GM12864 (cell line): ENCODE data around the gene ABLIM2.

Source experiments
- DNase-seq: peaks from one replicate; pipeline ENCODE4 v3.0.0-alpha.2; 2011; ENCODE audit warnings: low read depth
- H3K4me3 ChIP-seq: 2 replicates; pipeline ENCODE4 v1.5.1; 2011; ENCODE audit warnings: mild to moderate bottlenecking, low read depth, low read length, control low read depth
- CTCF ChIP-seq: IDR thresholded peaks from 2 replicates; pipeline ENCODE4 v1.5.1; 2011; ENCODE audit warnings: low read depth, mild to moderate bottlenecking, moderate library complexity, low read length, control low read depth, inconsistent platforms; ENCODE audit errors: missing control alignments

Gene ABLIM2

GRCh38 chr4:8163026-8163425, 4.4 kb upstream of the ABLIM2 start:
- no peak for DNase-seq
- no peak for TF ChIP-seq CTCF

GRCh38 chr4:8162625-8163024, 4.0 kb upstream of the ABLIM2 start:
- DNase-seq: no peak
- no peak for TF ChIP-seq CTCF
- no peak overlapping the region for H3K4me3 ChIP-seq

More at GRCh38 chr4:8163026-8163425, 4.4 kb upstream of the ABLIM2 start:
- H3K4me3 ChIP-seq: no peak overlapping the region

- no peak for TF ChIP-seq CTCF
- DNase-seq: no peak
- no peak overlapping the region for H3K4me3 ChIP-seq
Measured at GRCh38 chr4:8160572-8160971, 2.0 kb upstream of the ABLIM2 start.

GRCh38 chr4:8160233-8160560, 1.6 kb upstream of the ABLIM2 start:
- no peak for DNase-seq
- TF ChIP-seq CTCF: no peak
- H3K4me3 ChIP-seq: no peak overlapping the region

- H3K4me3 ChIP-seq: peak overlapping the region; percentile 62
- no peak for DNase-seq
- no peak for TF ChIP-seq CTCF
Measured at GRCh38 chr4:8159537-8160232, 1.1 kb upstream of the ABLIM2 start.

GRCh38 chr4:8157944-8158709, 486 bp downstream of the ABLIM2 start:
- no peak for DNase-seq
- H3K4me3 ChIP-seq: peak overlapping the region; percentile 53
- no peak for TF ChIP-seq CTCF

- TF ChIP-seq CTCF: no peak
- no peak for DNase-seq
- no peak overlapping the region for H3K4me3 ChIP-seq
Measured at GRCh38 chr4:8157496-8157895, 1.1 kb downstream of the ABLIM2 start.
